Right forelimb (tissue), 1 donor: Measurements from ENCODE around the gene OR2F2.

Experiments
- DNase-seq: peaks from one replicate; pipeline ENCODE4 v3.0.0-alpha.2; 2018

Gene OR2F2

GRCh38 chr7:143934526-143935325 lies at the start of gene OR2F2:
Gene OR2F2 (plus strand): TSS chr7:143935233. CDS start chr7:143935233, 0 bp downstream.
- no peak for DNase-seq

- DNase-seq, result peak; percentile 40
These were observed 49.1 kb upstream of the OR2F2 start for GRCh38 chr7:143885951-143886350.

- no peak for DNase-seq
These were observed 48.1 kb upstream of the OR2F2 start for GRCh38 chr7:143886826-143887477.

- DNase-seq, result no peak
These were observed 46.0 kb upstream of the OR2F2 start for GRCh38 chr7:143889068-143889467.

GRCh38 chr7:143890558-143890957 lies 44.5 kb upstream of the OR2F2 start:
- DNase-seq, result no peak

- no peak for DNase-seq
These were observed 43.6 kb upstream of the OR2F2 start for GRCh38 chr7:143891457-143891856.

GRCh38 chr7:143892527-143893300 lies 42.3 kb upstream of the OR2F2 start:
- DNase-seq, result no peak

- DNase-seq, result no peak
These were observed 38.4 kb upstream of the OR2F2 start for GRCh38 chr7:143896667-143897066.

- DNase-seq, result no peak
These were observed 36.2 kb upstream of the OR2F2 start for GRCh38 chr7:143898810-143899209.

GRCh38 chr7:143900230-143900766 lies 34.7 kb upstream of the OR2F2 start:
- DNase-seq, result no peak

- no peak for DNase-seq
These were observed 33.7 kb upstream of the OR2F2 start for GRCh38 chr7:143901332-143901667.

GRCh38 chr7:143901668-143902331 lies 33.2 kb upstream of the OR2F2 start, which contains the start of gene TCAF1:
Gene TCAF1 (minus strand): TSS chr7:143902176. CDS start chr7:143876608, 25,568 bp downstream.
- DNase-seq, result peak; percentile 97

- DNase-seq, result no peak
These were observed 32.6 kb upstream of the OR2F2 start for GRCh38 chr7:143902332-143902899.

- DNase-seq, result no peak
These were observed 29.5 kb upstream of the OR2F2 start for GRCh38 chr7:143905509-143905908.

GRCh38 chr7:143906151-143906550 lies 28.9 kb upstream of the OR2F2 start:
- DNase-seq, result no peak

- no peak for DNase-seq
These were observed 28.1 kb upstream of the OR2F2 start for GRCh38 chr7:143906895-143907294.

- DNase-seq, result no peak
These were observed 26.9 kb upstream of the OR2F2 start for GRCh38 chr7:143908120-143908519.

GRCh38 chr7:143909863-143910262 lies 25.2 kb upstream of the OR2F2 start:
- DNase-seq, result no peak

- DNase-seq, result no peak
These were observed 24.4 kb upstream of the OR2F2 start for GRCh38 chr7:143910473-143911248.

GRCh38 chr7:143913945-143914615 lies 21.0 kb upstream of the OR2F2 start:
- no peak for DNase-seq
